Panc1 (cell line): ENCODE results near the gene IL6. TPM values are rescaled to one million over a fixed set of nuclear protein-coding genes. Genes with fewer than 3 reads are reported as not detected.

Experiments used
- ATAC-seq: fragments of 200-7000 bp; cut with Tn5 transposase; 2 replicates; pipeline ENCODE4 v1.9.1; 2020; ENCODE audit warnings: mild to moderate bottlenecking, moderate library complexity
- BruUV-seq: library from RNA; stranded (reverse); fragments of 400-500 nt; replicated peaks from 2 replicates; lab custom pipeline; 2021; lab: Mats Ljungman, UMichigan
- CTCF ChIA-PET: fragments of 300-600 bp; sonication (Branson Sonifier 250); formaldehyde crosslinking; loops from one replicate; lab custom pipeline; 2022; ENCODE audit warnings: antibody characterized with exemption; lab: Charles Lee
- POLR2A ChIA-PET: fragments of 300-600 bp; sonication (Branson Sonifier 250); formaldehyde crosslinking; loops from one replicate; lab custom pipeline; 2022; ENCODE audit warnings: antibody characterized with exemption; lab: Charles Lee
- DNase-seq: peaks from one replicate; pipeline ENCODE4 v3.0.0-alpha.2; 2010; ENCODE audit warnings: low read depth, low spot score
- H3K27ac ChIP-seq: 2 replicates; pipeline ENCODE4 v1.5.1; 2011; ENCODE audit warnings: mild to moderate bottlenecking, low read length, inconsistent platforms
- H3K27me3 ChIP-seq: fragments of 200-500 bp; sonication (Bioruptor generic); 2 replicates; pipeline ENCODE4 v1.6.0; 2014; ENCODE audit warnings: low read length, inconsistent platforms; ENCODE audit not compliant: control insufficient read depth, insufficient read depth
- H3K36me3 ChIP-seq: fragments of 200-500 bp; sonication (Bioruptor generic); 2 replicates; pipeline ENCODE4 v1.5.1; 2014; ENCODE audit warnings: inconsistent platforms, mild to moderate bottlenecking, low read length, moderate library complexity; ENCODE audit not compliant: control insufficient read depth, insufficient read depth
- H3K4me1 ChIP-seq: 2 replicates; pipeline ENCODE4 v1.5.1; 2011; ENCODE audit warnings: inconsistent platforms, mild to moderate bottlenecking, low read length, moderate library complexity; ENCODE audit not compliant: control insufficient read depth, insufficient read depth
- H3K4me3 ChIP-seq, 2 experiments: 2 replicates each; pipeline ENCODE4 v1.5.1; 2011 to 2012; ENCODE audit warnings: low read depth in 2 of 2, low read length in 2 of 2, mild to moderate bottlenecking in 2 of 2, inconsistent platforms in 1 of 2, moderate library complexity in 1 of 2
- H3K9me3 ChIP-seq: fragments of 200-500 bp; sonication (Bioruptor generic); 2 replicates; pipeline ENCODE4 v1.5.1; 2014; ENCODE audit warnings: low read depth, mild to moderate bottlenecking, inconsistent platforms, low read length, moderate library complexity; ENCODE audit not compliant: control insufficient read depth, insufficient read depth
- CTCF ChIP-seq: fragments of 450-650 bp; IDR thresholded peaks from 2 replicates; pipeline ENCODE4 v1.5.1; 2017; ENCODE audit warnings: mild to moderate bottlenecking
- POLR2AphosphoS5 ChIP-seq: IDR thresholded peaks from 2 replicates; pipeline ENCODE4 v1.6.1; 2012; ENCODE audit warnings: mild to moderate bottlenecking, low read depth, low read length, moderate library complexity
- SIN3A ChIP-seq: IDR thresholded peaks from 2 replicates; pipeline ENCODE4 v1.6.1; 2012; ENCODE audit warnings: low read depth, mild to moderate bottlenecking, low read length, moderate library complexity, borderline replicate concordance; ENCODE audit not compliant: insufficient read depth
- TCF7L2 ChIP-seq: IDR thresholded peaks from 2 replicates; pipeline ENCODE4 v1.6.1; 2011; ENCODE audit warnings: mild to moderate bottlenecking, low read depth, low read length, inconsistent platforms
- in situ Hi-C: cut with HindIII; loops from 2 replicates; pipeline ENCODE4 v1.10.0; 2016; ENCODE audit warnings: low sequenced_read_pairs, low pct_unique_long_range_greater_than_20kb
- intact Hi-C: fragments of 100-400 bp; cut with micrococcal nuclease; formaldehyde crosslinking; loops from one replicate; pipeline ENCODE4 v1.10.0; 2022; ENCODE audit not compliant: unreplicated experiment
- total RNA-seq: library from RNA; stranded (reverse); gene quantifications from one replicate; pipeline ENCODE4 v1.2.1, GENCODE V29; 2021; ENCODE audit not compliant: unreplicated experiment
- TF ChIP-seq, protein P1 (sequence below), 2 experiments: IDR thresholded peaks; 2 replicates each; pipeline ENCODE4 v1.6.1; 2011 to 2012; ENCODE audit warnings: low read depth in 2 of 2, control low read depth in 1 of 2, low read length in 1 of 2, mild to moderate bottlenecking in 1 of 2, moderate library complexity in 1 of 2; ENCODE audit not compliant: insufficient read depth in 1 of 2

Gene IL6
- total RNA-seq, 1 experiment from 2014 or later, result not detected

GRCh38 chr7:22724861-22725260 lies 2.1 kb upstream of the IL6 start:
- intact Hi-C loops (no loop called here), in situ Hi-C loops (no loop called here)
- no peak for DNase-seq
- TF ChIP-seq SIN3A (no peak), CTCF (no peak), TCF7L2 (no peak), POLR2AphosphoS5 (no peak)
- TF ChIP-seq, protein P1, sequence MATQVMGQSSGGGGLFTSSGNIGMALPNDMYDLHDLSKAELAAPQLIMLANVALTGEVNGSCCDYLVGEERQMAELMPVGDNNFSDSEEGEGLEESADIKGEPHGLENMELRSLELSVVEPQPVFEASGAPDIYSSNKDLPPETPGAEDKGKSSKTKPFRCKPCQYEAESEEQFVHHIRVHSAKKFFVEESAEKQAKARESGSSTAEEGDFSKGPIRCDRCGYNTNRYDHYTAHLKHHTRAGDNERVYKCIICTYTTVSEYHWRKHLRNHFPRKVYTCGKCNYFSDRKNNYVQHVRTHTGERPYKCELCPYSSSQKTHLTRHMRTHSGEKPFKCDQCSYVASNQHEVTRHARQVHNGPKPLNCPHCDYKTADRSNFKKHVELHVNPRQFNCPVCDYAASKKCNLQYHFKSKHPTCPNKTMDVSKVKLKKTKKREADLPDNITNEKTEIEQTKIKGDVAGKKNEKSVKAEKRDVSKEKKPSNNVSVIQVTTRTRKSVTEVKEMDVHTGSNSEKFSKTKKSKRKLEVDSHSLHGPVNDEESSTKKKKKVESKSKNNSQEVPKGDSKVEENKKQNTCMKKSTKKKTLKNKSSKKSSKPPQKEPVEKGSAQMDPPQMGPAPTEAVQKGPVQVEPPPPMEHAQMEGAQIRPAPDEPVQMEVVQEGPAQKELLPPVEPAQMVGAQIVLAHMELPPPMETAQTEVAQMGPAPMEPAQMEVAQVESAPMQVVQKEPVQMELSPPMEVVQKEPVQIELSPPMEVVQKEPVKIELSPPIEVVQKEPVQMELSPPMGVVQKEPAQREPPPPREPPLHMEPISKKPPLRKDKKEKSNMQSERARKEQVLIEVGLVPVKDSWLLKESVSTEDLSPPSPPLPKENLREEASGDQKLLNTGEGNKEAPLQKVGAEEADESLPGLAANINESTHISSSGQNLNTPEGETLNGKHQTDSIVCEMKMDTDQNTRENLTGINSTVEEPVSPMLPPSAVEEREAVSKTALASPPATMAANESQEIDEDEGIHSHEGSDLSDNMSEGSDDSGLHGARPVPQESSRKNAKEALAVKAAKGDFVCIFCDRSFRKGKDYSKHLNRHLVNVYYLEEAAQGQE (IDR thresholded peaks at IDR 0.05; ENCODE audit: insufficient read depth in 1 of 2, low read depth in 2 of 2, low read length in 1 of 2), result no peak
- no peak overlapping the region for H3K4me3 ChIP-seq
- ChIA-PET CTCF (interaction anchor here (1.0 to 7.6 kb wide), 2 partner anchors 26 to 163 kb away, joined by 3 to 98 read pairs; no protein-coding TSS in a partner anchor), POLR2A (interaction anchor here (0.6 to 1.6 kb wide), 2 partner anchors 63 to 162 kb away, joined by 4 to 14 read pairs; no protein-coding TSS in a partner anchor)
- H3K27me3 ChIP-seq, result no peaks in the 10 kb centered on the region
- no TSS peak for BruUV-seq
- ATAC-seq, result no peak
- peaks cover 22% of the 10 kb centered on the region for H3K4me1 ChIP-seq
- peak overlapping the region; percentile 62; the same call in 1 of the 2 replicates for H3K27ac ChIP-seq
- H3K9me3 ChIP-seq, result no peaks in the 10 kb centered on the region; the same call in 1 of the 2 replicates
- H3K36me3 ChIP-seq, result no peaks in the 10 kb centered on the region

GRCh38 chr7:22725585-22725984 lies 1.4 kb upstream of the IL6 start:
- peaks cover 22% of the 10 kb centered on the region for H3K4me1 ChIP-seq
- in situ Hi-C loops (no loop called here), intact Hi-C loops (no loop called here)
- ATAC-seq (0 out of 2 replicates have a peak, but pooled peaks have one; percentile 13), DNase-seq (no peak)
- no peaks in the 10 kb centered on the region; the same call in 1 of the 2 replicates for H3K9me3 ChIP-seq
- no TSS peak for BruUV-seq
- POLR2A ChIA-PET, result no interaction called here
- TF ChIP-seq CTCF (no peak), SIN3A (no peak), TCF7L2 (no peak), POLR2AphosphoS5 (no peak)
- TF ChIP-seq, protein P1 (IDR thresholded peaks at IDR 0.05; ENCODE audit: insufficient read depth in 1 of 2, low read depth in 2 of 2, low read length in 1 of 2), result no peak
- H3K27ac ChIP-seq, result peak overlapping the region; percentile 62; the same call in 1 of the 2 replicates
- no peaks in the 10 kb centered on the region for H3K27me3 ChIP-seq
- H3K36me3 ChIP-seq, result no peaks in the 10 kb centered on the region
- H3K4me3 ChIP-seq, result no peak overlapping the region
- CTCF ChIA-PET, result interaction anchor here (1.0 to 7.6 kb wide), 2 partner anchors 163 to 329 kb away, joined by 6 to 98 read pairs; no protein-coding TSS in a partner anchor
